PC-9 (cell line): ENCODE results near the gene SIAH3. TPM values are rescaled to one million over a fixed set of nuclear protein-coding genes. Genes with fewer than 3 reads are reported as not detected.
A peak's percentile ranks its signal among the peaks of the same experiment; 100 is the strongest.

Experiments
- BruUV-seq: library from RNA; stranded (reverse); fragments of 400-500 nt; replicated peaks from 2 replicates; lab custom pipeline; 2021; lab: Mats Ljungman, UMichigan
- CTCF ChIA-PET: fragments of 300-600 bp; sonication (Branson Sonifier 250); formaldehyde crosslinking; loops from one replicate; lab custom pipeline; 2022; ENCODE audit warnings: antibody characterized with exemption; lab: Charles Lee
- POLR2A ChIA-PET: fragments of 300-600 bp; sonication (Branson Sonifier 250); formaldehyde crosslinking; loops from one replicate; lab custom pipeline; 2022; ENCODE audit warnings: antibody characterized with exemption; ENCODE audit not compliant: unreplicated experiment; lab: Charles Lee
- DNase-seq, 2 experiments: peaks; one replicate each; pipeline versions ENCODE4 v3.0.0 to v3.0.0-alpha.2; 2015 to 2022; ENCODE audit warnings: mixed read lengths in 1 of 2
- H2AFZ ChIP-seq: fragments of 200-600 bp; sonication (generic); 2 replicates; pipeline ENCODE4 v1.8.1; 2017; ENCODE audit warnings: antibody characterized with exemption
- H3F3A ChIP-seq: fragments of 200-600 bp; sonication (generic); 2 replicates; pipeline ENCODE4 v1.8.1; 2017; ENCODE audit warnings: antibody characterized with exemption, mild to moderate bottlenecking, low read depth; ENCODE audit not compliant: insufficient read depth
- H3K27ac ChIP-seq: fragments of 200-600 bp; sonication (generic); 2 replicates; pipeline ENCODE4 v1.6.1; 2016; ENCODE audit warnings: mixed run types
- H3K27me3 ChIP-seq: fragments of 200-600 bp; sonication (generic); 2 replicates; pipeline ENCODE4 v1.6.1; 2016; ENCODE audit warnings: low read depth, mixed run types; ENCODE audit not compliant: insufficient read depth
- H3K36me3 ChIP-seq: fragments of 200-600 bp; sonication (generic); 2 replicates; pipeline ENCODE4 v1.6.1; 2016; ENCODE audit warnings: low read depth, mixed run types
- H3K4me1 ChIP-seq: fragments of 200-600 bp; sonication (generic); replicated peaks from 2 replicates; pipeline ENCODE4 v1.6.1; 2016; ENCODE audit warnings: mixed run types; ENCODE audit not compliant: insufficient read depth
- H3K4me2 ChIP-seq: fragments of 200-600 bp; sonication (generic); 2 replicates; pipeline ENCODE4 v1.6.1; 2017; ENCODE audit warnings: mixed run types
- H3K4me3 ChIP-seq: fragments of 200-600 bp; sonication (generic); 2 replicates; pipeline ENCODE4 v1.6.1; 2016; ENCODE audit warnings: mixed run types
- H3K79me2 ChIP-seq: fragments of 200-600 bp; sonication (generic); 2 replicates; pipeline ENCODE4 v1.6.1; 2017; ENCODE audit warnings: low read depth, mixed run types
- H3K9me2 ChIP-seq: fragments of 200-600 bp; sonication (generic); 2 replicates; pipeline ENCODE4 v1.8.1; 2017; ENCODE audit warnings: mild to moderate bottlenecking; ENCODE audit not compliant: insufficient read depth
- H3K9me3 ChIP-seq: fragments of 200-600 bp; sonication (generic); 2 replicates; pipeline ENCODE4 v1.8.1; 2016; ENCODE audit warnings: low read depth; ENCODE audit not compliant: insufficient read depth
- H4K20me1 ChIP-seq: fragments of 200-600 bp; sonication (generic); 2 replicates; pipeline ENCODE4 v1.8.1; 2017; ENCODE audit not compliant: insufficient read depth
- EZH2 ChIP-seq: fragments of 200-600 bp; sonication (generic); IDR thresholded peaks from 2 replicates; pipeline ENCODE4 v1.8.0; 2017; ENCODE audit warnings: antibody characterized with exemption, low read depth
- intact Hi-C: fragments of 100-400 bp; cut with micrococcal nuclease; formaldehyde crosslinking; loops from one replicate; pipeline ENCODE4 v1.10.0; 2022; ENCODE audit not compliant: unreplicated experiment
- total RNA-seq: library from RNA; stranded (reverse); gene quantifications from 2 replicates; pipeline ENCODE4 v1.2.3, GENCODE V29; 2021
- TF ChIP-seq, protein P1 (sequence below): fragments of 200-600 bp; sonication (generic); conservative IDR thresholded peaks from 2 replicates; pipeline ENCODE4 v1.6.1; 2017; ENCODE audit warnings: mixed run types, antibody characterized with exemption, mild to moderate bottlenecking, moderate library complexity

Gene SIAH3
- total RNA-seq, 1 experiment from 2014 or later: not detected

DNA sequence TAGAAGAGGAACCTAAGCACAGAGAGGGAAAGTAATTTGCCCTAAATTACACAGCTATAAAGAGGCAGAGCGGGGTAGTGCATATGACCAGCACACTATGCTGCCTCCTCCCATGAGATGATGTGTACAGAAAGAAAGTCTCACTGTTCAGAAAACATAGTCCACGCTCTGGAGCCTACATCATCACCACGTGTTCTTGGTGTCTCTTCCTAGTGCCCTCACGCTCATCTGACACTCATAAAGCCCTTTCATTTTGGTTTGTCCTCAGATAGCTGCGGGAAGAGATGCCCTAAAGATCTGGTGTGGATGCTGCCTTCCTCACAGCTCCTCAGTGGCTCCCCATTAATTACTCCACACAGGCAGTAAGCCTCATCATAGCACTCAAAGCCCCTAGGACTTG, 27.4 kb upstream of the SIAH3 start:
- POLR2A ChIA-PET: no interaction called here
- no peak overlapping the region for H3K27ac ChIP-seq
- no peaks in the 10 kb centered on the region; the same call in 1 of the 2 replicates for H3K27me3 ChIP-seq
- no peak for TF ChIP-seq EZH2
- TF ChIP-seq, protein P1, sequence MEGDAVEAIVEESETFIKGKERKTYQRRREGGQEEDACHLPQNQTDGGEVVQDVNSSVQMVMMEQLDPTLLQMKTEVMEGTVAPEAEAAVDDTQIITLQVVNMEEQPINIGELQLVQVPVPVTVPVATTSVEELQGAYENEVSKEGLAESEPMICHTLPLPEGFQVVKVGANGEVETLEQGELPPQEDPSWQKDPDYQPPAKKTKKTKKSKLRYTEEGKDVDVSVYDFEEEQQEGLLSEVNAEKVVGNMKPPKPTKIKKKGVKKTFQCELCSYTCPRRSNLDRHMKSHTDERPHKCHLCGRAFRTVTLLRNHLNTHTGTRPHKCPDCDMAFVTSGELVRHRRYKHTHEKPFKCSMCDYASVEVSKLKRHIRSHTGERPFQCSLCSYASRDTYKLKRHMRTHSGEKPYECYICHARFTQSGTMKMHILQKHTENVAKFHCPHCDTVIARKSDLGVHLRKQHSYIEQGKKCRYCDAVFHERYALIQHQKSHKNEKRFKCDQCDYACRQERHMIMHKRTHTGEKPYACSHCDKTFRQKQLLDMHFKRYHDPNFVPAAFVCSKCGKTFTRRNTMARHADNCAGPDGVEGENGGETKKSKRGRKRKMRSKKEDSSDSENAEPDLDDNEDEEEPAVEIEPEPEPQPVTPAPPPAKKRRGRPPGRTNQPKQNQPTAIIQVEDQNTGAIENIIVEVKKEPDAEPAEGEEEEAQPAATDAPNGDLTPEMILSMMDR: no peak
- CTCF ChIA-PET: no interaction called here
- no peaks in the 10 kb centered on the region for H3F3A ChIP-seq
- H4K20me1 ChIP-seq: no peaks in the 10 kb centered on the region
- H2AFZ ChIP-seq: no peak overlapping the region
- no TSS peak for BruUV-seq
- no peaks in the 10 kb centered on the region for H3K9me2 ChIP-seq
- H3K4me2 ChIP-seq: no peak overlapping the region
- H3K9me3 ChIP-seq: no peaks in the 10 kb centered on the region
- no peak for DNase-seq
- no peaks in the 10 kb centered on the region for H3K79me2 ChIP-seq
- 0 out of 2 replicates have a peak, but pooled peaks cover under 1% of the 10 kb centered on the region for H3K4me1 ChIP-seq
- intact Hi-C loops: no loop called here
- no peak overlapping the region for H3K4me3 ChIP-seq
- no peaks in the 10 kb centered on the region for H3K36me3 ChIP-seq

DNA sequence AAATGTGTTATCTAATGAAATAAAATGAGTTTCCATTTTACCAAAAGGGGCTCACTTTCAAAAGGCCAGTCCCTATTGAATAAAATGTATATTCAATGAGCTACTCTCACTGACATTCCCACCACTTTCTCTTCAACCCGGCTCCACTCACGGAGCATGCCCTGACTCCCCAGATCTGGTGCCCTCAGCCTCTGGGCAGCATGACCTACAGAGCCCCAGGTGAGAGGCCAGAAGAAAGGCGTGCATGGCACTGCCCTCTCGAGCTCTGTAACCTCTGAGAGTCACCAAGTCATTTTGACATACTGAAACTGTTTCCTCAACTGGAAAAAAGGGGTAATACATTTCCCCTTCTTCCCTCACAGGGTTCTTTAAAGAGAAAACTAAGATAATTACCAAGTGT, 25.2 kb upstream of the SIAH3 start:
- no peaks in the 10 kb centered on the region for H3K79me2 ChIP-seq
- no TSS peak for BruUV-seq
- ChIA-PET POLR2A (no interaction called here), CTCF (no interaction called here)
- H3K4me1 ChIP-seq: 0 out of 2 replicates have a peak, but pooled peaks cover 6% of the 10 kb centered on the region
- H3K9me3 ChIP-seq: no peaks in the 10 kb centered on the region
- intact Hi-C loops: no loop called here
- H3K4me2 ChIP-seq: no peak overlapping the region
- no peaks in the 10 kb centered on the region for H3F3A ChIP-seq
- no peaks in the 10 kb centered on the region for H4K20me1 ChIP-seq
- DNase-seq: no peak
- no peaks in the 10 kb centered on the region for H3K36me3 ChIP-seq
- no peak overlapping the region for H2AFZ ChIP-seq
- no peaks in the 10 kb centered on the region for H3K9me2 ChIP-seq
- TF ChIP-seq EZH2: no peak
- TF ChIP-seq, protein P1: no peak
- H3K4me3 ChIP-seq: no peak overlapping the region
- H3K27ac ChIP-seq: no peak overlapping the region
- H3K27me3 ChIP-seq: no peaks in the 10 kb centered on the region; the same call in 1 of the 2 replicates

DNA sequence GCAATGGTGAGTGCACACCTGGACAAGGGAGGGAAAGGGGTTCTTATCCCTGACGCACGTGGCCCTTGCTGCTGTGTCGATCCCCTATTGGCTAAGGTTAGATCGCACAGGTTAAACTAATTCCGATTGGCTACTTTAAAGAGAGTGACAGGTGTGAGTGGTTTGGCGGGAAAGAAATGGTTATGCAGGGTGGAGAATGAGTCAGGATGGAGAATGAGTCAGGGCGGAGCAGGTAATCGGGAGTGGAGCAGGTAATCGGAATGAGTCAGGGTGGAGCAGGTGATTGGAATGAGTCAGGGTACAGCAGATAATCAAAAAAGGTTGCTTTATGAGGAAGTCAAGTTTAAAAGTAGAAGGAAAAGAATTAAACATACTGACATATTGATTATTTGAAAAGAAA, 24.4 kb upstream of the SIAH3 start:
- DNase-seq: peak in 1 of 2 experiments; percentile 44
- H3K27ac ChIP-seq: no peak overlapping the region
- no peaks in the 10 kb centered on the region for H3K27me3 ChIP-seq
- H3F3A ChIP-seq: no peaks in the 10 kb centered on the region
- no peak overlapping the region for H3K4me3 ChIP-seq
- H3K4me1 ChIP-seq: 0 out of 2 replicates have a peak, but pooled peaks cover 6% of the 10 kb centered on the region
- no peaks in the 10 kb centered on the region for H3K79me2 ChIP-seq
- no peaks in the 10 kb centered on the region for H3K9me2 ChIP-seq
- no peaks in the 10 kb centered on the region for H4K20me1 ChIP-seq
- H3K9me3 ChIP-seq: no peaks in the 10 kb centered on the region
- no peak overlapping the region for H2AFZ ChIP-seq
- TF ChIP-seq, protein P1: no peak
- no peak for TF ChIP-seq EZH2
- no peaks in the 10 kb centered on the region for H3K36me3 ChIP-seq
- no peak overlapping the region for H3K4me2 ChIP-seq
- BruUV-seq: no TSS peak
- CTCF ChIA-PET: no interaction called here
- POLR2A ChIA-PET: no interaction called here
- intact Hi-C loops: no loop called here
